Measurements from ENCODE around the gene PRR36. TPM values are rescaled to one million over a fixed set of nuclear protein-coding genes. Genes with fewer than 3 reads are reported as not detected.

The PRR36 gene
- total and polyA plus RNA-seq, 10 of the 15 experiments (the other 5 are each of a cell fraction or from before 2014, with no cell fraction given) = 0.04 TPM; not detected in 9

DNA sequence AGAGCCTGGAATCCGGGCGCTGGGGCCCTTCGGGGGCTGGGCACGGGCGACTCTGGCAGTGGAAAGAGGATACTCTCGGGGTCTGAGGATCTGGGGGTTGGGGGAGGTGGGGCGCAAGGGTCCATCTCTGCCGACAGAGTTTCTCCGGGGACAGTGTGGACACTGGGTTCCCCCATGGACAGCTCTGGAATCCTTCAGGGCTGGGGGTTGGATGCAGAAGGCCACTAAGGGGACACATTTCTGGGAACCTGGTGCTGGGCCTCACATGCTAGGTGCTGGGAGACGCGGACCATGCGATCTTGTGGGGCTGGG lies 42.7 kb upstream of the PRR36 start:
- Histone ChIP-seq H2AFZ (ENCODE audit: control insufficient read depth, low read depth, low read length) (no peak overlapping the region), H3K36me3 (ENCODE audit: control insufficient read depth in 2 of 2, insufficient read depth in 2 of 2, low read length in 1 of 2) (peaks cover 0 to 7% of the 10 kb centered on the region in 2 experiments; a peak in 3 of 4 replicates), H3K9me3 (replicated peaks; ENCODE audit: control insufficient read depth, insufficient read depth, low read length) (no peaks in the 10 kb centered on the region; the same call in 2 of the 3 replicates), H3K4me1 (ENCODE audit: control insufficient read depth, insufficient read depth, low read length) (peaks cover 11% of the 10 kb centered on the region), H3K9ac (ENCODE audit: control insufficient read depth, insufficient read depth, low read length) (no peak overlapping the region), H4K20me1 (ENCODE audit: control insufficient read depth, insufficient read depth) (no peaks in the 10 kb centered on the region), H3K27ac (ENCODE audit: control insufficient read depth, insufficient read depth) (no peak overlapping the region), H3K27me3 (replicated peaks in 1 of 2; ENCODE audit: control insufficient read depth in 2 of 2, insufficient read depth in 2 of 2, low read length in 1 of 2) (peaks cover 8 to 21% of the 10 kb centered on the region in 2 experiments), H3K4me3 (no peak overlapping the region), H3K4me2 (ENCODE audit: control insufficient read depth, insufficient read depth) (no peak overlapping the region; the same call in 1 of the 2 replicates), H3K79me2 (ENCODE audit: control insufficient read depth, insufficient read depth, low read length) (no peaks in the 10 kb centered on the region)
- in situ Hi-C loops (cut with MboI) (no loop called here), intact Hi-C loops (cut with micrococcal nuclease; ENCODE audit: unreplicated experiment) (no loop called here)
- RAD21 ChIA-PET (ENCODE audit: unreplicated experiment) = no interaction called here
- CTCF ChIA-PET = interaction anchor here (0.6 kb wide), 1 partner anchor 29 kb away, joined by 3 read pairs; no protein-coding TSS in a partner anchor
- POLR2A ChIA-PET = interaction anchor here (0.7 kb wide), 1 partner anchor 12 kb away, joined by 3 read pairs; no protein-coding TSS in a partner anchor
- no TSS peak for BruUV-seq (replicated peaks)
- 15% methylated on average over 10 of the region's 12 CpGs for WGBS (ENCODE audit: insufficient coverage, insufficient replicate concordance, low lambda C conversion rate, missing lambda C conversion rate)
- SMC1A ChIA-PET (ENCODE audit: uncharacterized antibody, unreplicated experiment) = no interaction called here
- FAIRE-seq = no peak
- DNase-seq (ENCODE audit: low read depth, low spot score) = no peak
- no peak for ATAC-seq
- TF ChIP-seq NFXL1 (IDR thresholded peaks at IDR 0.05; ENCODE audit: borderline replicate concordance) (no peak), IKZF2 (IDR thresholded peaks at IDR 0.05) (no peak), MTA2 (IDR thresholded peaks at IDR 0.05; ENCODE audit: low read depth) (no peak), RUNX3 (IDR thresholded peaks at IDR 0.05; ENCODE audit: low read length) (no peak)
- TF ChIP-seq, protein P1, sequence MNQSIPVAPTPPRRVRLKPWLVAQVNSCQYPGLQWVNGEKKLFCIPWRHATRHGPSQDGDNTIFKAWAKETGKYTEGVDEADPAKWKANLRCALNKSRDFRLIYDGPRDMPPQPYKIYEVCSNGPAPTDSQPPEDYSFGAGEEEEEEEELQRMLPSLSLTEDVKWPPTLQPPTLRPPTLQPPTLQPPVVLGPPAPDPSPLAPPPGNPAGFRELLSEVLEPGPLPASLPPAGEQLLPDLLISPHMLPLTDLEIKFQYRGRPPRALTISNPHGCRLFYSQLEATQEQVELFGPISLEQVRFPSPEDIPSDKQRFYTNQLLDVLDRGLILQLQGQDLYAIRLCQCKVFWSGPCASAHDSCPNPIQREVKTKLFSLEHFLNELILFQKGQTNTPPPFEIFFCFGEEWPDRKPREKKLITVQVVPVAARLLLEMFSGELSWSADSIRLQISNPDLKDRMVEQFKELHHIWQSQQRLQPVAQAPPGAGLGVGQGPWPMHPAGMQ (IDR thresholded peaks at IDR 0.05; ENCODE audit: borderline replicate concordance) = no peak
- TF ChIP-seq, protein P2, sequence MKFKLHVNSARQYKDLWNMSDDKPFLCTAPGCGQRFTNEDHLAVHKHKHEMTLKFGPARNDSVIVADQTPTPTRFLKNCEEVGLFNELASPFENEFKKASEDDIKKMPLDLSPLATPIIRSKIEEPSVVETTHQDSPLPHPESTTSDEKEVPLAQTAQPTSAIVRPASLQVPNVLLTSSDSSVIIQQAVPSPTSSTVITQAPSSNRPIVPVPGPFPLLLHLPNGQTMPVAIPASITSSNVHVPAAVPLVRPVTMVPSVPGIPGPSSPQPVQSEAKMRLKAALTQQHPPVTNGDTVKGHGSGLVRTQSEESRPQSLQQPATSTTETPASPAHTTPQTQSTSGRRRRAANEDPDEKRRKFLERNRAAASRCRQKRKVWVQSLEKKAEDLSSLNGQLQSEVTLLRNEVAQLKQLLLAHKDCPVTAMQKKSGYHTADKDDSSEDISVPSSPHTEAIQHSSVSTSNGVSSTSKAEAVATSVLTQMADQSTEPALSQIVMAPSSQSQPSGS (IDR thresholded peaks at IDR 0.05; ENCODE audit: low read length) = no peak
- TF ChIP-seq, protein P3, sequence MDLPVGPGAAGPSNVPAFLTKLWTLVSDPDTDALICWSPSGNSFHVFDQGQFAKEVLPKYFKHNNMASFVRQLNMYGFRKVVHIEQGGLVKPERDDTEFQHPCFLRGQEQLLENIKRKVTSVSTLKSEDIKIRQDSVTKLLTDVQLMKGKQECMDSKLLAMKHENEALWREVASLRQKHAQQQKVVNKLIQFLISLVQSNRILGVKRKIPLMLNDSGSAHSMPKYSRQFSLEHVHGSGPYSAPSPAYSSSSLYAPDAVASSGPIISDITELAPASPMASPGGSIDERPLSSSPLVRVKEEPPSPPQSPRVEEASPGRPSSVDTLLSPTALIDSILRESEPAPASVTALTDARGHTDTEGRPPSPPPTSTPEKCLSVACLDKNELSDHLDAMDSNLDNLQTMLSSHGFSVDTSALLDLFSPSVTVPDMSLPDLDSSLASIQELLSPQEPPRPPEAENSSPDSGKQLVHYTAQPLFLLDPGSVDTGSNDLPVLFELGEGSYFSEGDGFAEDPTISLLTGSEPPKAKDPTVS (IDR thresholded peaks at IDR 0.05; ENCODE audit: low read depth, low read length) = no peak
- TF ChIP-seq, protein P4, sequence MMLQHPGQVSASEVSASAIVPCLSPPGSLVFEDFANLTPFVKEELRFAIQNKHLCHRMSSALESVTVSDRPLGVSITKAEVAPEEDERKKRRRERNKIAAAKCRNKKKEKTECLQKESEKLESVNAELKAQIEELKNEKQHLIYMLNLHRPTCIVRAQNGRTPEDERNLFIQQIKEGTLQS (IDR thresholded peaks at IDR 0.05; ENCODE audit: borderline replicate concordance, extremely low read depth, low read depth, low read length) = no peak
- TF ChIP-seq, protein P5, sequence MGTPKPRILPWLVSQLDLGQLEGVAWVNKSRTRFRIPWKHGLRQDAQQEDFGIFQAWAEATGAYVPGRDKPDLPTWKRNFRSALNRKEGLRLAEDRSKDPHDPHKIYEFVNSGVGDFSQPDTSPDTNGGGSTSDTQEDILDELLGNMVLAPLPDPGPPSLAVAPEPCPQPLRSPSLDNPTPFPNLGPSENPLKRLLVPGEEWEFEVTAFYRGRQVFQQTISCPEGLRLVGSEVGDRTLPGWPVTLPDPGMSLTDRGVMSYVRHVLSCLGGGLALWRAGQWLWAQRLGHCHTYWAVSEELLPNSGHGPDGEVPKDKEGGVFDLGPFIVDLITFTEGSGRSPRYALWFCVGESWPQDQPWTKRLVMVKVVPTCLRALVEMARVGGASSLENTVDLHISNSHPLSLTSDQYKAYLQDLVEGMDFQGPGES (IDR thresholded peaks at IDR 0.05) = no peak
- TF ChIP-seq, protein P6, sequence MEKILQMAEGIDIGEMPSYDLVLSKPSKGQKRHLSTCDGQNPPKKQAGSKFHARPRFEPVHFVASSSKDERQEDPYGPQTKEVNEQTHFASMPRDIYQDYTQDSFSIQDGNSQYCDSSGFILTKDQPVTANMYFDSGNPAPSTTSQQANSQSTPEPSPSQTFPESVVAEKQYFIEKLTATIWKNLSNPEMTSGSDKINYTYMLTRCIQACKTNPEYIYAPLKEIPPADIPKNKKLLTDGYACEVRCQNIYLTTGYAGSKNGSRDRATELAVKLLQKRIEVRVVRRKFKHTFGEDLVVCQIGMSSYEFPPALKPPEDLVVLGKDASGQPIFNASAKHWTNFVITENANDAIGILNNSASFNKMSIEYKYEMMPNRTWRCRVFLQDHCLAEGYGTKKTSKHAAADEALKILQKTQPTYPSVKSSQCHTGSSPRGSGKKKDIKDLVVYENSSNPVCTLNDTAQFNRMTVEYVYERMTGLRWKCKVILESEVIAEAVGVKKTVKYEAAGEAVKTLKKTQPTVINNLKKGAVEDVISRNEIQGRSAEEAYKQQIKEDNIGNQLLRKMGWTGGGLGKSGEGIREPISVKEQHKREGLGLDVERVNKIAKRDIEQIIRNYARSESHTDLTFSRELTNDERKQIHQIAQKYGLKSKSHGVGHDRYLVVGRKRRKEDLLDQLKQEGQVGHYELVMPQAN (conservative IDR thresholded peaks at IDR 0.05) = no peak
- TF ChIP-seq, protein P7, sequence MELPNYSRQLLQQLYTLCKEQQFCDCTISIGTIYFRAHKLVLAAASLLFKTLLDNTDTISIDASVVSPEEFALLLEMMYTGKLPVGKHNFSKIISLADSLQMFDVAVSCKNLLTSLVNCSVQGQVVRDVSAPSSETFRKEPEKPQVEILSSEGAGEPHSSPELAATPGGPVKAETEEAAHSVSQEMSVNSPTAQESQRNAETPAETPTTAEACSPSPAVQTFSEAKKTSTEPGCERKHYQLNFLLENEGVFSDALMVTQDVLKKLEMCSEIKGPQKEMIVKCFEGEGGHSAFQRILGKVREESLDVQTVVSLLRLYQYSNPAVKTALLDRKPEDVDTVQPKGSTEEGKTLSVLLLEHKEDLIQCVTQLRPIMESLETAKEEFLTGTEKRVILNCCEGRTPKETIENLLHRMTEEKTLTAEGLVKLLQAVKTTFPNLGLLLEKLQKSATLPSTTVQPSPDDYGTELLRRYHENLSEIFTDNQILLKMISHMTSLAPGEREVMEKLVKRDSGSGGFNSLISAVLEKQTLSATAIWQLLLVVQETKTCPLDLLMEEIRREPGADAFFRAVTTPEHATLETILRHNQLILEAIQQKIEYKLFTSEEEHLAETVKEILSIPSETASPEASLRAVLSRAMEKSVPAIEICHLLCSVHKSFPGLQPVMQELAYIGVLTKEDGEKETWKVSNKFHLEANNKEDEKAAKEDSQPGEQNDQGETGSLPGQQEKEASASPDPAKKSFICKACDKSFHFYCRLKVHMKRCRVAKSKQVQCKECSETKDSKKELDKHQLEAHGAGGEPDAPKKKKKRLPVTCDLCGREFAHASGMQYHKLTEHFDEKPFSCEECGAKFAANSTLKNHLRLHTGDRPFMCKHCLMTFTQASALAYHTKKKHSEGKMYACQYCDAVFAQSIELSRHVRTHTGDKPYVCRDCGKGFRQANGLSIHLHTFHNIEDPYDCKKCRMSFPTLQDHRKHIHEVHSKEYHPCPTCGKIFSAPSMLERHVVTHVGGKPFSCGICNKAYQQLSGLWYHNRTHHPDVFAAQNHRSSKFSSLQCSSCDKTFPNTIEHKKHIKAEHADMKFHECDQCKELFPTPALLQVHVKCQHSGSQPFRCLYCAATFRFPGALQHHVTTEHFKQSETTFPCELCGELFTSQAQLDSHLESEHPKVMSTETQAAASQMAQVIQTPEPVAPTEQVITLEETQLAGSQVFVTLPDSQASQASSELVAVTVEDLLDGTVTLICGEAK (IDR thresholded peaks at IDR 0.05; ENCODE audit: borderline replicate concordance) = no peak
